Suppressor macrophage treated with lipopolysaccharide for 1 hour (primary cell): ENCODE results near the gene PNPLA6.

ENCODE experiments used
- DNase-seq, 3 donors: peaks; one replicate each; pipeline ENCODE4 v3.0.0-alpha.2; 2020 to 2022

PNPLA6 gene

GRCh38 chr19:7602935-7603497 is 67.5 kb downstream of the PNPLA6 start:
- no peak for DNase-seq

- DNase-seq, result no peak
These were observed 68.4 kb downstream of the PNPLA6 start for GRCh38 chr19:7603919-7604318.

- DNase-seq, result peak; percentile 31 to 52 (median 40)
These were observed 70.1 kb downstream of the PNPLA6 start for GRCh38 chr19:7605490-7606222.

- DNase-seq, result no peak
These were observed 70.8 kb downstream of the PNPLA6 start for GRCh38 chr19:7606289-7606688.

- DNase-seq, result no peak
These were observed 71.8 kb downstream of the PNPLA6 start for GRCh38 chr19:7607212-7607873.

- no peak for DNase-seq
These were observed 72.5 kb downstream of the PNPLA6 start for GRCh38 chr19:7607874-7608560.

GRCh38 chr19:7610491-7611240 is 75.1 kb downstream of the PNPLA6 start:
- no peak for DNase-seq
